HepG2 (cell line): ENCODE measurements around the gene RLN3.

ENCODE experiments used
- CBX2 ChIP-seq, 2 experiments: fragments of 200-600 bp in 1 of 2; sonication (generic); formaldehyde crosslinking in 1 of 2; IDR thresholded peaks; 2 replicates each; pipeline versions ENCODE4 v1.7.0 to v1.8.1; 2018 to 2022; ENCODE audit warnings: low read depth in 2 of 2, low read length in 1 of 2, mild to moderate bottlenecking in 1 of 2, missing genetic modification reagents in 1 of 2
- CEBPB ChIP-seq: IDR thresholded peaks from 2 replicates; pipeline ENCODE4 v1.6.1; 2011; ENCODE audit warnings: low read depth, low read length, improper control_type of control experiment, borderline replicate concordance

DNA sequence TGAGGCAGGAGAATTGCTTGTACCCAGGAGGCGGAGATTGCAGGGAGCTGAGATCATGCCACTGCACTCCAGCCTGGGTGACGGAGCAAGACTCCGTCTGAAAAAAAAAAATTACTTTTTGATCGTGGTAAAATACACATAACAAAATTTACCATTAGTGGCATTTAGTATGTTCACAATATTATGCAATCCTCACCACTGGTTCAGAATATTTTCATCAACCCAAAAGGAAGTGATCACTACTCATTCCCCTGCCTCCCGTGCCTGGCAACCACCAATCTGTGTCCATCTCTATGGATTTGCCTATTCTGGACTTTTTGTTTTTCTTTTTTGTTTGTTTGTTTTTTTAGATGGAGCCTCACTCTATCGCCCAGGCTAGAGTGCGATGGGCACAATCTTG is 35.2 kb downstream of the RLN3 start:
- TF ChIP-seq CEBPB (no peak; the same call in 1 of the 2 replicates), CBX2 (IDR thresholded peaks at IDR 0.05; ENCODE audit: low read depth, low read length) (no peak), CBX2 (CRISPR knock-in tag; IDR thresholded peaks at IDR 0.05; ENCODE audit: low read depth) (no peak)
